Posterior cingulate gyrus (tissue), 11 donors: Measurements from ENCODE around the gene FRMD5.
A peak's percentile ranks its signal among the peaks of the same experiment; 100 is the strongest.
"Not testable (repeated sequence)": the region's sequence is repeated elsewhere in the genome, so short reads cannot be mapped to it uniquely, and the experiment has no call there.

Source experiments
- DNase-seq, 10 donors: peaks; one replicate each; pipeline versions ENCODE4 v3.0.0 to v3.0.0-alpha.2; 2020 to 2021; ENCODE audit warnings: mixed read lengths in 3 of 10
- intact Hi-C: fragments of 100-400 bp; cut with DNase I; formaldehyde crosslinking; loops from one replicate; pipeline ENCODE4 v1.15.1; 2023

Gene FRMD5

DNA sequence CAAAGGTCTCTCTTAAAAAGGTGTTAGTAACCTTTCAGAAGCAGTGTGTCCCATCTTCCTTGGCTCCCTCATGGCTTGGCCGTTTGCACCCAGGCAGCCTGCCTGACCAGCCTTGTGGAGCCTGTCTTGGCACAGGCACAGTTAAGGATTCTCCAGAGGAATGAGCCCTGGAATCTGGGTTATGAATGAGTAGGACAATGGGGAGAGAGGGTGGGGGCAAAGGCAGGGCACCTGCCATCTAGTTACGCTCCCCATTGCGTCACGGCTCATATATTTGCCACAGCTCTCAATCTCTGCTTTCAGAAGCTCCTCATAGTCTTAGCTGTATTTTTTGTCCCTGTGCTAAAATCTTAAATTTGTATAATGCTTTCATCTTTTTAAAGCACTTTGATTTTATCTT lies 317.7 kb downstream of the FRMD5 start:
- intact Hi-C loops = loop anchor here (10.0 kb wide), 1 partner anchor 257 kb away; no protein-coding TSS in a partner anchor
- DNase-seq = no peak

DNA sequence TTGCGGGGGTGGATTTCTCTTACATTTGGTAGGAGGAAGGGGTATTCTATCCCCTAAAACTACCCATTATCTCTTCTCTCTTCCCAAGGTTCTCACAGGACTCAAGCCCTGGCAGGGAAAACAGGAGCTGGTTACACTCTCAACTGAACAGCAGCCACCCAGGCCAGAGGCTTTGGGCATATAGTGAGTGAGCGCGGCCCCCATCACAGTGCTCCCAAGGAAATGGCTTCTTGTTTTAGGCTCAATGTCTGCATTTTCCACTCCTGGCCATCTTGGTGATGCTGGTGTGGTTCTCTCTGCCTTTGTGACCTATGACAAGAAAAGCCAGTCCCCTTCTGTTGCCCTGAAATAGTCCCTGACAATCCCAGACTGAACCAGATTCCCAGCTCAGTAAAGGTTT lies 318.2 kb downstream of the FRMD5 start:
- intact Hi-C loops = loop anchor here (10.0 kb wide), 1 partner anchor 258 kb away; no protein-coding TSS in a partner anchor
- no peak for DNase-seq

DNA sequence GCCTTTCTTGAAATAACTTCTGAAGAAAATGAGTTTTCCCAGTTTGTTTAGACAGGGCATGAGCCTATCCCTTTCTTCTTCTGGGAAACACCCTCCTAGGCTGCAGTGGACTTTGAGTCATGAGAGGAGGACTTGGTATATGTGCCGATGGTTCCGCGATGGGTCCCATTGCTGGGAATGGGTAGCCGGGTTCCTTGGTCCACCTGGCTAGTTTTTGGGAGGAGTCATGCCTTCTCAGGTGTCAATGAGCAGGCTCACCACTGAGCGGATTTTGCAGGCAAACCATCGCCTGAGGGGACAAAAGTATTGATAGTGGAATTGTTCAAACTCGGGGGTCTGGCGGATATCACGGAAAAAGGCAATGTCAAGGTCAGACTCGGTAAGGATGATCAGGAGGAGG lies 321.4 kb downstream of the FRMD5 start:
- no peak for DNase-seq
- intact Hi-C loops = loop anchor here (10.0 kb wide), 1 partner anchor 261 kb away; no protein-coding TSS in a partner anchor

DNA sequence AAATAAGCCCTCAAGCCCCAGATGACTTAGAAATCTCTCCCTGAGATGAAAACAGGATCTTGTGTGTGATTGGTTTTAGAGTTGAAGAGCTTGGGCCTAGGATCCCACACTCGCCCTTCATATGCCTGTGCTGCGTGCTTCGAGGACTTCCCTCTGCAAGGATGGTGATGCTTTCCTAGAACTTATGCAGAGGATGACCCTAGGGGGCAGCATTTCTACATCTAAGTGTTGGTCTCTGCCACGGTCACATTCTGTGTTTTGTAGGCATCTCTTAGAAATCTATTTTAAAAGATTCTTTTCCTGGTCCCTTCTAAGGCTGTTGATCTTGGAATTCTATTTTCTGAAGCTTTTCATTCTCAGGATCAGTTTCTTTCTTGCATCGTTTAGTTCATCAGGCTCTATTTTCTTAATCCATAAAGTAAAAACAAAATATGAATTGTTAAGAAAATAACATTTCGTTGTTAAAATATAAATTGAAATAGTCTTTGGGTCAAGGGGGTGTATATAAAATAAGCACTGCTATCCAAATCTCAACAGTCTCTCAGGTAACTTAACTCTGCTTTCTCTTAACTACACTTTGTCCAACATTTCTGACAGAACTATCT lies 322.6 kb downstream of the FRMD5 start:
- peak in 6 of 10 donors; percentile 34 to 91 (median 59) for DNase-seq
- intact Hi-C loops = loop anchor here (1.0 to 10.0 kb wide), 2 partner anchors 262 to 347 kb away; no protein-coding TSS in a partner anchor

DNA sequence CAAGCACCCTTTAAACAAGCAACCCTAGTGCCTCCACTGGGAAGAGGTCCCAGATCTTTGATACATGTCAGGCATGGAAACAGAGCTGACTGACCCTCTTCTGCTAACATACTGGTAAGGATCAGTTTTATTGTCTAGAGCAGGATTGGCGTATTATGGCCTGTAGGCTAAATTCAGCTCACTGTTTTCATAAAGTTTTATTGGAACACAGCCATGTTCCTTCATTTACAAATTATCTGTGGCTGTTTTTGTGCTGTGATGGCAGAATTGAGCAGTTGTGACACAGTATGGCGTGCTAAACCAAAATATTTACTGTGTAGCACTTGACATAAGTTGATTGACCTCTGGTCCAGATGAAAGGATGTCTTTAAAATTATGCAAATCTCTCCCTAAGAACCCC lies 323.2 kb downstream of the FRMD5 start:
- no peak for DNase-seq
- intact Hi-C loops = loop anchor here (1.0 to 10.0 kb wide), 2 partner anchors 263 to 347 kb away; no protein-coding TSS in a partner anchor

DNA sequence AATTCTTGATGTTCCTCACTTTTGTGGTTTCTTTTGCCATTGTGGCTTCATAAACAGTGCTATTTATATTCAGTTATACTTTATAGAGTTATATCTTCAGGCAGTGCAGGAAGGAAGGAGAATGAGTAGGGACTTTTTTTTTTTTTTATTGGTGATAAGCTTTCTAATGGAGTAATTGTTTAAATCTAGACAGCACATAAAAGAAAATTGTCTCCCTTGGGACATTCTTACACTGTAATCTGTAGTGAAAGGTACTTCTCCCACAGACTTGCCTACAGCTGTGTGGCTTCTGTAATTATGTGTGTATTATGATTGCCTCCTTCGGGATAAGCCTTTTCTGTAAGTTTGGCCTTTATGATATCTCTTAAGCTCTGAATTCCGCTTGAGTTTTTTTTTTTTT lies 326.7 kb downstream of the FRMD5 start:
- DNase-seq = no peak
- intact Hi-C loops = no loop called here

DNA sequence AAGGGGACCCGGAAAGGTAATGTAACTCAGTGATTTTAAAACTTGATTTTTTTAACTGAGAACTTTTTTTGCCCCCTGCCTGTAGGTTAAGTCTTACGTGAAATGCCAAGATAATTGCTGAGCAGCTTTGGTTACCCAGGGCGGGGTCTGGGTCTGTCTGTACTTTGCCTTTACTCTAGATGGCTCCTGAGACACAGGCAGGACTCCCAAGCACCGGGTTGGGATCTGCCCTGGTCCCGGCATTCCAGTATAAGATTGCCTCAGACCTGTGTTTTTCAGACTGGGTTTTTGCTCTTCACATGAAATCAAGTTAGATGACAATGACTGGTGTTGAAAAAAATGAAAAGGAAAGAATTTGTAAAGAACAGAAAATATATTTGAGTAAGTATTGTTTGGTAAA lies 328.0 kb downstream of the FRMD5 start:
- no peak for DNase-seq
- intact Hi-C loops = no loop called here

DNA sequence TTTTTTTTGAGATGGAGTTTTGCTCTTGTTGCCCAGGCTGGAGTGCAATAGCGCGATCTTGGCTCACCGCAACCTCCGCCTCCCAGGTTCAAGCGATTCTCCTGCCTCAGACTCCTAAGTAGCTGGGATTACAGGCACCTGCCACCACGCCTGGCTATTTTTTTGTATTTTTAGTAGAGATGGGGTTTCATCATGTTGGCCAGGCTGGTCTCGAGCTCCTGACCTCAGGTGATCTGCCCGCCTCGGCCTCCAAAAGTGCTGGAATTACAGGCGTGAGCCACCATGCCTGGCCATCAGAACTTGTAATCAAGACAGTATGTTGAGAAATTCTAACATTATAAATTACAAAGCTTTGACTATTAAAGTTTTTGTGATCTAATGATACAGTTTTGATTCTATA lies 328.4 kb downstream of the FRMD5 start:
- intact Hi-C loops, DNase-seq: not testable (repeated sequence)

DNA sequence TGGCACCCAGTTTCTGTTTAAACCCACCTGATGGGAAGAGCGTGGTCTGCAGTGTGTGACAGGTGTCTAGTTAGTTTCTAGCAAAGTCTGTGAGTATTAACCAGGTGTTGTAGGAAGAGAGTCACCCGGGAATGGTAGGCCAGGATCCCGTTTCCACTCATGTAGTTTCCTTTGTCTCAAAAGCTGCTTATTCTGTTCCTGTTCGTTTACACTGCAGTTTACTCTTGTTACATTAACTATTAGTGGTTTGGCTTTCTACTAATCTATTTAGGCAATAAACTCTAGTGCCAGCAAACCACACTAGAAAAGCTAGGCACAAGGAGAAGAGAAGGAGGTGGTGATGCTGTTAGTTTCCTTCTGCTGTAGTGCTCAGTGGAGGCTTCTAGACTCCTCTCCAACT lies 335.5 kb downstream of the FRMD5 start:
- no peak for DNase-seq
- intact Hi-C loops = no loop called here

DNA sequence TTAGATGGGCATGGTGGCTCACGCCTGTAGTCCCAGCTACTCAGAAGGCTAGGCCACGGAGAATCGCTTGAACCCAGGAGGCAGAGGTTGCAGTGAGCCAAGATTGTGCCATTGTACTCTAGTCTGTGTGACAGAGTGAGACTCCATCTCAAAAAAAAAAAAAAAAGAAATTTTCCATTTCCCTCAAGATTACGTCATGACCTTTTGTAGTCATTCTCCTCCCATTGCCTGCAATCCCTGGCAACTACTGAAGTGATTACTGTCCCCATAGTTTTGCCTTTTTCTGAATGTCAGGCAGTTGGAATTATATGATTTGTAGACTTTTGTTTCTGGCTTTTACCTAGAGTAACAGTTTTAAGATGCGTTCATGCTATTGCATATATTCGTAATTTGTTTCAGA lies 340.3 kb downstream of the FRMD5 start:
- intact Hi-C loops = no loop called here
- no peak for DNase-seq

DNA sequence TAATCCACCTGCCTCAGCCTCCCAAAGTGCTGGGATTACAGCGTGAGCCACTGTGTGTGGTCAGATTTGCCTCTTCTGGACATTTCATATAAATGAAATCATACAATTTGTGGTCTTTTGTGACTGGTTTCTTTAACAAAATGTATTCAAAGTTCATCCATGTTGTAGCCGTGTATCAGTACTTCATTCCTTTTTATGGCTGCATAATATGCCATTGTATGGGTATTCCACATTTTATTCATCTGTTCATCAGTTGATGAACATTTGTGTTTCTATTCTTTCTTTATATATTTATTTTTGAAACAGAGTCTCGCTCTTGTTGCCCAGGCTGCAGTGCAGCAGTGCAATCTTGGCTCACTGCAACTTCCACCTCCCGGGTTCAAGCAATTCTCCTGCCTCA lies 342.5 kb downstream of the FRMD5 start:
- intact Hi-C loops = no loop called here
- DNase-seq = no peak

DNA sequence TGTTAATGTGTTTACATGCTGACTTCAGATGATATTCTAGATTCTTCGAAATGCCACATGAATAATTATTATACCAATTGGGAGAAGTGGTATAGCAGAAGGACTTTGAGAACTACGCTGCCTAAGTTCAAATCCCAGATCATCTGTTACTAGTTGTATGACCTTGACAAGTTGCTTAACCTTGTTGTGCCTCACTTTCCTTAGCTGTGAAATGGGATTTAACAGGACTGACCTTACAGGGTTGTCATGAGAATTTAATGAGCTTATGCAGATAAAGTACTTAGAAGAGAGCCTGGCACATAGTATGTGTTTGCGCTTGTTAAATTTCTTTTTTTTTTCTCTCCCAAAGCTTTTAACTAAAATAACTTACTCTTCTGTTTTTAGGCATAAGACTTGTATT lies 343.8 kb downstream of the FRMD5 start:
- DNase-seq = no peak
- intact Hi-C loops = no loop called here

DNA sequence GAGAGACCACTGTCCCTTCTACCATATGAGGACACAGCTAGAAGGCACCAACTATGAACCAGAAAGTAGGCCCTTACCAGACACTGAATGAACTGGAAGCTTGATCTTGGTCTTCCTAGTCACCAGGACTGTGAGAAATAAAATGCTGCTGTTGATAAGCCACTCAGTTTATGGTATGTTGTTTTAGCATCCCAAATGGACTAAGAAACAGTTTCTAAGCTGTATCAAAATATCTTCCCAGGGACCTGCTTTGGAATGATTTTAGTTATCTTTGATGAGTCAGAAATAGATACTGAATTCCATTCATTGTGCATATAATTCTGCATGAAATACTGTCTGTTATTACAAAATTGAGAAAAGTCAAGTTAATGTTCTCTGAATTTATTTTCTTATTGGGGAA lies 349.6 kb downstream of the FRMD5 start:
- intact Hi-C loops = no loop called here
- DNase-seq = no peak

DNA sequence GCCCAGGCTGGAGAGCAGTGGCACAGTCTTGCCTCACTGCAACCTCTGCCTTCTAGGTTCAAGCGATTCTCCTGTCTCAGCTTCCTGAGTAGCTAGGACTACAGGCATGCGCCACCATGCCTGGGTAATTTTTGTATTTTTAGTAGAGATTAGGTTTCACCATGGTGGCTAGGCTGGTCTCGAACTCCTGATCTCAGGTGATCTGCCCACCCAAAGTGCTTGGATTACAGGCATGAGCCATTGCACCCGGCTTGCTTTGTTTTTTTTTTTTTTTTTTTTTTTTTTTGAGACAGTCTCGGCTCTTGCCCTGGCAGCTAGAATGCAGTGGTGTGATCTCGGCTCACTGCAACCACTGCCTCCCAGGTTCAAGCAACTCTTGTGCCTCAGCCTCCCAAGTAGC lies 362.6 kb downstream of the FRMD5 start:
- peak in 2 of 10 donors; percentile 10 to 32 for DNase-seq
- intact Hi-C loops = not testable (repeated sequence)

DNA sequence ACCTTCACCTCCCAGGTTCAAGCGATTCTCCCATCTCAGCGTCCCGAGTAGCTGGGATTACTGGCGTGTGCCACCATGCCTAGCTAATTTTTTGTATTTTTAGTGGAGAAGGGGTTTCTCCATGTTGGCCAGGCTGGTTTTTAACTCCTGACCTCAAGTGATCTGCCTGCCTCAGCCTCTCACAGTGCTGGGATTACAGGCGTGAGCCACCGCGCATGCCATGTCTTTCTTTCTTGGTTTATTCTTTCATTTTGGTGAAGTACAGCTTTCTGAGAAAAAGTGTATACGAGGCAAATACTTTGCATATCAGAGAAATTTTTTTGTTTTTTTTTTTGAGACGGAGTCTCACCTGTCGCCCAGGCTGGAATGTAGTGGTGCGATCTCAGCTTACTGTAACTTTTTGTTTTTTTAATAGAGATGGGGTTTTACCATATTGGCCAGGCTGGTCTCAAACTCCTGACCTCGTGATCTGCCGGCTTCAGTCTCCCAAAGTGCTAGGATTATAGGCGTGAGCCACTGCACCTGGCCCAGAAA lies 363.5 kb downstream of the FRMD5 start:
- DNase-seq, intact Hi-C loops: not testable (repeated sequence)

DNA sequence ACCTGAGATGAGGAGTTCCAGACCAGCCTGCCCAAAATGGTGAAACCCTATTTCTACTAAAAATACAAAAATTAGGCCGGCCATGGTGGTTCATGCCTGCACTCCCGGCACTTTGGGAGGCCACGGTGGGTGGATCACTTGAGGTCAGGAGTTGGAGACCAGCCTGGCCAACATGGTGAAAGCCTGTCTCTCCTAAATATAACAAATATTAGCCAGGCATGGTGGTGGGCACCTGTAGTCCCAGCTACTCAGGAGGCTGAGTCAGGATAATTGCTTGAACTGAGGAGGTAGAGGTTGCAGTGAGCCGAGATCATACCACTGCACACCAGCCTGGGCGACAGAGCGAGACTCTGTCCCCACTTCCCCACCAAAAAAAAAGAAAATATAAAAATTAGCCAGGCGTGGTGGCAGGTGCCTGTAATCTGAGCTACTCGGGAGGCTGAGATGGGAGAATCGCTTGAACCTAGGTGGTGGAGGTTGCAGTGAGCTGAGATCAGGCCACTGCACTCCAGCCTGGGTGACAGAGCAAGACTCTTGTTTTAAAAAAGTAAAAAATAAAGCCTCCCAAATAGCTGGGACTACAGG lies 364.3 kb downstream of the FRMD5 start:
- peak in 2 of 10 donors; percentile 43 to 54 for DNase-seq
- intact Hi-C loops = not testable (repeated sequence)

DNA sequence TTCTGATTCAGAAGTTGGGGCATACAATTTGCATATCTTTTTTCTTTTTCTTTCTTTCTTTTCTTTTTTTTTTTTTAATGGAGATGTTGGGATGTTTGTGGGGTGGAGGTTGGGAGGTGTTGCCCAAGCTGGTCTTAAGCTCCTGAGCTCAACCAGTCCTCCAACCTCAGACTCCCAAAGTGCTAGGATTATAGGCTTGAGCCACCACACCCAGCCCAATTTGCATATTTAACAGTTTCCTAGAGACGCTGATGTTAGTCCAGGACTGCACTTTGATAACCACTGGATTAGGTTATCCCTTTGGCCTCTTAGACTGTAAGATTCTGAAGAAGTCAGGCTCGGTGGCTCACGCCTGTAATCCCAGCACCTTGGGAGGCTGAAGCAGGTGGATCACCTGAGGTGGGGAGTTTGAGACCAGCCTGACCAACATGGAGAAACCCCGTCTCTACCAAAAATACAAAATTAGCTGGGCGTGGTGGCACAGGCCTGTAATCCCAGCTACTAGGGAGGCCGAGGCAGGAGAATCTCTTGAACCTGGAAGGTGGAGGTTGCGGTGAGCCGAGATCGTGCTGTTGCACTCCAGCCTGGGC lies 365.0 kb downstream of the FRMD5 start:
- intact Hi-C loops = not testable (repeated sequence)
- peak in 2 of 10 donors; percentile 7 to 19 for DNase-seq

DNA sequence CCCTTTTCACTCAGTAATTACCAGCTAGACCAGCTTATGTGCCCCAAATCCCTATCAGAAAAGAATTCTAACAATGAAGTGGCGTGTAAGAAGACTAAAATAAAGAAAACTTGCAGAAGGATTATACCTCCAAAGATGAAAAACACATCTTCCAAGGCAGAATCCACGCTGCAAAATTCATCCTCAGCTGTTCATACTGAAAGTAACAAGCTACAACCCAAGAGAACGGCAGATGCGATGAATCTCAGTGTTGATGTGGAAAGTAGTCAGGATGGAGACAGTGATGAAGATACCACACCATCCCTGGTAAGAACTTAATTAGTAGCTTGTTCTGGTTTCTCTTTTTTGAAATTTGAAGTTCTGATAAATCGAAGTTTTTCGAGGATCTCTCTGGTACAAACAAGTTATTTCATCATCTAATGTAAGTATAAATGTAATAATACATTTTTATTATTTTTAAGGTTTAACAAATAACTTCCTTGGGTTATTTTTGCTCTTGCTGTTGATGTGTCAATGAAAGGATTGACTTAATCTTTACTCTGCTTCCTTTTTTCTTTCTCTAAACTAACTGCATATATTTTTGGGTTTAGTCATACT lies 366.9 kb downstream of the FRMD5 start:
- intact Hi-C loops = no loop called here

DNA sequence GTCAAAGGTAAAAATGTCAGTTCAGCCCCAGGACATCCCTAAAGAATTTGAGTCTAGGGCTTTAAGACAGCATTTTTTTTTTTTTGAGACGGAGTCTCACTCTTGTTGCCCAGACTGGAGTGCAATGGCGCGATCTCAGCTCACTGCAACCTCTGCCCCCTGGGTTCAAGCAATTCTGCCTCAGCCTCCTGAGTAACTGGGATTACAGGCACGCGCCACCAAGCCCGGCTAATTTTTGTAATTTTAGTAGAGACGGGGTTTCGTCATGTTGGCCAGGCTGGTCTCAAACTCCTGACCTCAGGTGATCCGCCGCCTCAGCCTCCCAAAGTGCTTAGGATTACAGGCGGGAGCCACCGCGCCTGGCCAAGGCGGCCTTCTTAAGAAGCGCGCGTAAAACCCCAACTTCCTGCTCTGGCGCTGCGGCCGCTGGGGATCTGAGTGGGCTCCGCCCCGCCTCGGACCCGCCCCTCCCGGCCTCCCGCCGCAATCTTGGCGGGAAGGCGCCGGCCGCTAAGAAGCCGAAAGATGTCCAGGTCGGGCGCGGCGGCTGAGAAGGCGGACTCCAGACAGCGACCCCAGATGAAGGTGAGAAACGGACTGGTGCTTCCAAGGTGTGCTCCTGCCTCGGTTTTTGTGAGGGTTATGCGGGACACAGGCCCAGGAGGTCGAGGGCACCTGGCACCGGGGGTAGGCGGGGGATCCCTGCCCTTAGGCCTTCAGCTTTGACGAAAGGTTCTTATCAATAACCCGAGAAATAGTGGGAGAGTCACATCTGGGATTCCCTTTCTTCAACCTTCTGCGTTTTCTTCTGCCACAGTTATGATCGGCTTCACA lies 368.3 kb downstream of the FRMD5 start, which contains the start of gene WDR76:
TSS of gene WDR76 (plus strand) at position 495 of the 834 bp plus-strand sequence. CDS start at position 526, 31 bp downstream.
- intact Hi-C loops = no loop called here
- DNase-seq = peak; percentile 27 to 94 (median 56)

More for the DNA sequence above, 366.9 kb downstream of the FRMD5 start:
- DNase-seq = no peak

DNA sequence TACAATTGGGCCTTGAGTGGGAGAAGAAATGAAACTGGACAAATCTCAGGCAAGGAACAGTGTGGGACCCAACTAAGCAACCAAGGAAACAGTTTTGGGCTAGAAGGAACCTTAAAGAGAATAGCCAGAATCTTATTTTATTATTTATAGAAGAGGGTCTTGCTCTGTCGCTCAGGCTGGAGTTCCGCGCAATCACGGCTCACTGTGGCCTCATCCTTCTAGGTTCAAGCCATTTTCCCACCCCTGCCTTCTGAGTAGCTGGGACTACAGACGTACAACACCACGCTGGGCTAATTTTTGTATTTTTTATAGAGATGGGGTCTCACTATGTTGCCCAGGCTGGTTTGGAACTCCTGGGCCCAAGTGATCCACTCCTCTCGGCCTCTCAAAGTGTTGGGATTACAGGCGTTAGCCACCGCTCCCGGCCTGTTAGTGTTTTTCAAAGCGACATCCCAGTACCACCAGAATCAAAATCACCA lies 369.0 kb downstream of the FRMD5 start:
- intact Hi-C loops = no loop called here
- peak in 1 of 10 donors; percentile 50 for DNase-seq
